IPS-20b (cell line): ENCODE results near the gene SMG6.

Source experiments
- H3K27ac ChIP-seq: one replicate; pipeline ENCODE4 v1.5.1; 2013; ENCODE audit warnings: low read length
- H3K27me3 ChIP-seq: 2 replicates; pipeline ENCODE4 v1.6.1; 2013; ENCODE audit warnings: mild to moderate bottlenecking, low read length, inconsistent platforms; ENCODE audit not compliant: insufficient read depth
- H3K36me3 ChIP-seq: 2 replicates; pipeline ENCODE4 v1.6.1; 2013; ENCODE audit warnings: low read depth, mild to moderate bottlenecking, inconsistent platforms, low read length, moderate library complexity; ENCODE audit not compliant: insufficient read depth
- H3K4me1 ChIP-seq: 2 replicates; pipeline ENCODE4 v1.6.1; 2013; ENCODE audit warnings: mild to moderate bottlenecking, control low read depth, inconsistent platforms, low read length, moderate library complexity; ENCODE audit not compliant: insufficient read depth
- H3K4me3 ChIP-seq: 2 replicates; pipeline ENCODE4 v1.5.1; 2013; ENCODE audit warnings: mild to moderate bottlenecking, low read length, inconsistent platforms
- H3K9ac ChIP-seq: 2 replicates; pipeline ENCODE4 v1.6.1; 2013; ENCODE audit warnings: low read depth, mild to moderate bottlenecking, inconsistent platforms, low read length, moderate library complexity
- H3K9me3 ChIP-seq: 2 replicates; pipeline ENCODE4 v1.6.1; 2013; ENCODE audit warnings: mild to moderate bottlenecking, low read depth, low read length, inconsistent platforms; ENCODE audit not compliant: insufficient read depth

SMG6 gene

GRCh38 chr17:2120586-2121335 is 182.8 kb downstream of the SMG6 start:
- Histone ChIP-seq H3K4me1 (peaks cover 24% of the 10 kb centered on the region), H3K9me3 (no peaks in the 10 kb centered on the region), H3K9ac (no peak overlapping the region), H3K36me3 (no peaks in the 10 kb centered on the region; the same call in 1 of the 2 replicates), H3K4me3 (no peak overlapping the region), H3K27ac (no peak overlapping the region), H3K27me3 (no peaks in the 10 kb centered on the region)

GRCh38 chr17:2113279-2113622 is 190.3 kb downstream of the SMG6 start:
- Histone ChIP-seq H3K4me1 (no peaks in the 10 kb centered on the region), H3K9ac (no peak overlapping the region), H3K9me3 (no peaks in the 10 kb centered on the region), H3K27me3 (no peaks in the 10 kb centered on the region), H3K27ac (no peak overlapping the region), H3K4me3 (no peak overlapping the region), H3K36me3 (no peaks in the 10 kb centered on the region)

GRCh38 chr17:2111691-2112090 is 191.9 kb downstream of the SMG6 start:
- H3K27ac ChIP-seq: no peak overlapping the region
- no peaks in the 10 kb centered on the region for H3K4me1 ChIP-seq
- H3K27me3 ChIP-seq: no peaks in the 10 kb centered on the region
- H3K36me3 ChIP-seq: no peaks in the 10 kb centered on the region
- no peaks in the 10 kb centered on the region for H3K9me3 ChIP-seq
- no peak overlapping the region for H3K4me3 ChIP-seq
- no peak overlapping the region for H3K9ac ChIP-seq

GRCh38 chr17:2110436-2110835 is 193.1 kb downstream of the SMG6 start:
- Histone ChIP-seq H3K9ac (no peak overlapping the region), H3K9me3 (no peaks in the 10 kb centered on the region), H3K4me1 (no peaks in the 10 kb centered on the region), H3K36me3 (no peaks in the 10 kb centered on the region), H3K27ac (no peak overlapping the region), H3K4me3 (no peak overlapping the region), H3K27me3 (no peaks in the 10 kb centered on the region)

- H3K4me1 ChIP-seq: no peaks in the 10 kb centered on the region
- H3K27me3 ChIP-seq: no peaks in the 10 kb centered on the region
- no peak overlapping the region for H3K27ac ChIP-seq
- H3K9me3 ChIP-seq: no peaks in the 10 kb centered on the region
- no peak overlapping the region for H3K4me3 ChIP-seq
- H3K9ac ChIP-seq: no peak overlapping the region
- no peaks in the 10 kb centered on the region for H3K36me3 ChIP-seq
These were observed 195.4 kb downstream of the SMG6 start for GRCh38 chr17:2108170-2108569.

- no peaks in the 10 kb centered on the region for H3K4me1 ChIP-seq
- H3K4me3 ChIP-seq: no peak overlapping the region
- no peak overlapping the region for H3K9ac ChIP-seq
- no peak overlapping the region for H3K27ac ChIP-seq
- no peaks in the 10 kb centered on the region for H3K36me3 ChIP-seq
- H3K9me3 ChIP-seq: no peaks in the 10 kb centered on the region
- H3K27me3 ChIP-seq: no peaks in the 10 kb centered on the region
These were observed 196.1 kb downstream of the SMG6 start for GRCh38 chr17:2107506-2107905.

GRCh38 chr17:2107050-2107449 is 196.5 kb downstream of the SMG6 start:
- H3K9ac ChIP-seq: no peak overlapping the region

GRCh38 chr17:2106308-2106955 is 197.2 kb downstream of the SMG6 start:
- Histone ChIP-seq H3K4me3 (no peak overlapping the region), H3K27me3 (no peaks in the 10 kb centered on the region), H3K9ac (no peak overlapping the region), H3K9me3 (no peaks in the 10 kb centered on the region), H3K27ac (no peak overlapping the region), H3K36me3 (no peaks in the 10 kb centered on the region), H3K4me1 (no peaks in the 10 kb centered on the region)

More at GRCh38 chr17:2107050-2107449, 196.5 kb downstream of the SMG6 start:
- Histone ChIP-seq H3K4me3 (no peak overlapping the region), H3K9me3 (no peaks in the 10 kb centered on the region), H3K27me3 (no peaks in the 10 kb centered on the region), H3K4me1 (no peaks in the 10 kb centered on the region), H3K27ac (no peak overlapping the region), H3K36me3 (no peaks in the 10 kb centered on the region)

- H3K27me3 ChIP-seq: no peaks in the 10 kb centered on the region
- H3K4me3 ChIP-seq: no peak overlapping the region
- no peaks in the 10 kb centered on the region for H3K4me1 ChIP-seq
- H3K9me3 ChIP-seq: no peaks in the 10 kb centered on the region
- H3K9ac ChIP-seq: no peak overlapping the region
- no peak overlapping the region for H3K27ac ChIP-seq
- H3K36me3 ChIP-seq: no peaks in the 10 kb centered on the region
These were observed 197.9 kb downstream of the SMG6 start for GRCh38 chr17:2105663-2106062.

GRCh38 chr17:2102931-2103809 is 200.4 kb downstream of the SMG6 start:
- H3K27me3 ChIP-seq: no peaks in the 10 kb centered on the region
- H3K36me3 ChIP-seq: no peaks in the 10 kb centered on the region
- H3K9me3 ChIP-seq: no peaks in the 10 kb centered on the region
- H3K27ac ChIP-seq: no peak overlapping the region
- no peak overlapping the region for H3K9ac ChIP-seq
- no peaks in the 10 kb centered on the region for H3K4me1 ChIP-seq
- no peak overlapping the region for H3K4me3 ChIP-seq

- no peak overlapping the region for H3K27ac ChIP-seq
- no peaks in the 10 kb centered on the region for H3K4me1 ChIP-seq
- no peaks in the 10 kb centered on the region for H3K36me3 ChIP-seq
- H3K4me3 ChIP-seq: no peak overlapping the region
- H3K9me3 ChIP-seq: no peaks in the 10 kb centered on the region
- H3K9ac ChIP-seq: no peak overlapping the region
- no peaks in the 10 kb centered on the region for H3K27me3 ChIP-seq
These were observed 201.9 kb downstream of the SMG6 start for GRCh38 chr17:2101448-2102257.
